ENCODE measurements around the gene GPC6.
A peak's percentile ranks its signal among the peaks of the same experiment; 100 is the strongest.

Gene GPC6

GRCh38 chr13:94192431-94192975 is 965.9 kb downstream of the GPC6 start:
- no peak overlapping the region for H3K27ac ChIP-seq (replicated peaks)
- H3K27me3 ChIP-seq (ENCODE audit: insufficient read depth, poor library complexity, severe bottlenecking): peaks cover 1% of the 10 kb centered on the region
- DNase-seq (ENCODE audit: low read depth in 1 of 2, low spot score in 1 of 2): peak in 1 of 2 experiments; percentile 16
- TF ChIP-seq CTCF (IDR thresholded peaks at IDR 0.05; ENCODE audit: insufficient read depth, low read length) (no peak), REST (IDR thresholded peaks at IDR 0.05; ENCODE audit: insufficient replicate concordance, low read depth) (no peak), SPI1 (IDR thresholded peaks at IDR 0.05; ENCODE audit: borderline replicate concordance, low read depth) (no peak), POLR2AphosphoS5 (IDR thresholded peaks at IDR 0.05; ENCODE audit: low read depth) (no peak), GABPA (IDR thresholded peaks at IDR 0.05; ENCODE audit: low read depth) (no peak)
- H3K4me3 ChIP-seq (replicated peaks; ENCODE audit: insufficient read depth, low read length): no peak overlapping the region

GRCh38 chr13:94195715-94196114 is 969.1 kb downstream of the GPC6 start:
- Histone ChIP-seq H3K27me3 (ENCODE audit: insufficient read depth, poor library complexity, severe bottlenecking) (peaks cover 3% of the 10 kb centered on the region), H3K4me3 (replicated peaks; ENCODE audit: insufficient read depth, low read length) (no peak overlapping the region), H3K27ac (replicated peaks) (no peak overlapping the region)
- DNase-seq (ENCODE audit: low read depth in 1 of 2, low spot score in 1 of 2): no peak
- no peak for TF ChIP-seq POLR2AphosphoS5 (IDR thresholded peaks at IDR 0.05; ENCODE audit: low read depth)

GRCh38 chr13:94196413-94196812 is 969.8 kb downstream of the GPC6 start:
- Histone ChIP-seq H3K27ac (replicated peaks) (no peak overlapping the region), H3K4me3 (replicated peaks; ENCODE audit: insufficient read depth, low read length) (no peak overlapping the region), H3K27me3 (ENCODE audit: insufficient read depth, poor library complexity, severe bottlenecking) (peaks cover 3% of the 10 kb centered on the region)
- no peak for TF ChIP-seq POLR2AphosphoS5 (IDR thresholded peaks at IDR 0.05; ENCODE audit: low read depth)
- TF ChIP-seq CTCF (IDR thresholded peaks at IDR 0.05; ENCODE audit: insufficient read depth, low read length): no peak
- TF ChIP-seq SPI1 (IDR thresholded peaks at IDR 0.05; ENCODE audit: borderline replicate concordance, low read depth): no peak
- no peak for TF ChIP-seq GABPA (IDR thresholded peaks at IDR 0.05; ENCODE audit: low read depth)
- no peak for TF ChIP-seq REST (IDR thresholded peaks at IDR 0.05; ENCODE audit: insufficient replicate concordance, low read depth)
- no peak for DNase-seq (ENCODE audit: low read depth in 1 of 2, low spot score in 1 of 2)

- TF ChIP-seq POLR2AphosphoS5 (IDR thresholded peaks at IDR 0.05; ENCODE audit: low read depth): no peak
- TF ChIP-seq CTCF (IDR thresholded peaks at IDR 0.05; ENCODE audit: insufficient read depth, low read length): no peak
- no peak for TF ChIP-seq SPI1 (IDR thresholded peaks at IDR 0.05; ENCODE audit: borderline replicate concordance, low read depth)
- TF ChIP-seq REST (IDR thresholded peaks at IDR 0.05; ENCODE audit: insufficient replicate concordance, low read depth): no peak
- no peak for TF ChIP-seq GABPA (IDR thresholded peaks at IDR 0.05; ENCODE audit: low read depth)
- no peak overlapping the region for H3K4me3 ChIP-seq (replicated peaks; ENCODE audit: insufficient read depth, low read length)
- no peak for DNase-seq (ENCODE audit: low read depth in 1 of 2, low spot score in 1 of 2)
- H3K27me3 ChIP-seq (ENCODE audit: insufficient read depth, poor library complexity, severe bottlenecking): peaks cover 3% of the 10 kb centered on the region
- no peak overlapping the region for H3K27ac ChIP-seq (replicated peaks)
Observed at GRCh38 chr13:94198681-94199080, 972.1 kb downstream of the GPC6 start.

Data from HL-60 (cell line).